ENCODE results near the gene LASP1NB.
A peak's percentile ranks its signal among the peaks of the same experiment; 100 is the strongest.

The LASP1NB gene

GRCh38 chr17:38970128-38970527 lies 44.7 kb downstream of the LASP1NB start:
- DNase-seq, result no peak

- no peak for DNase-seq
Measured at GRCh38 chr17:38970804-38971203, 45.4 kb downstream of the LASP1NB start.

- peak; percentile 6 for DNase-seq
Measured at GRCh38 chr17:38976187-38976551, 50.8 kb downstream of the LASP1NB start.

- no peak for DNase-seq
Measured at GRCh38 chr17:38978180-38978579, 52.8 kb downstream of the LASP1NB start.

Measured in CD4-positive, alpha-beta T cell treated with Interleukin-4 for 4 hours (primary cell).